ENCODE results near the gene TCEANC2.

GRCh38 chr1:54136963-54137533 lies 83.6 kb downstream of the TCEANC2 start:
- no peak for TF ChIP-seq CTCF (IDR thresholded peaks at IDR 0.05; ENCODE audit: poor library complexity, severe bottlenecking)
- TF ChIP-seq EZH2 (IDR thresholded peaks at IDR 0.05; ENCODE audit: borderline replicate concordance, insufficient read depth, low read length, poor library complexity, severe bottlenecking): no peak
- no peak for TF ChIP-seq REST (IDR thresholded peaks at IDR 0.05; ENCODE audit: borderline replicate concordance)
- no peak for TF ChIP-seq EP300 (conservative IDR thresholded peaks at IDR 0.05; ENCODE audit: poor library complexity, severe bottlenecking)
- TF ChIP-seq POLR2AphosphoS5 (IDR thresholded peaks at IDR 0.05): no peak
- no peak for TF ChIP-seq TAF1 (IDR thresholded peaks at IDR 0.05; ENCODE audit: low read depth)
- TF ChIP-seq SMC3 (conservative IDR thresholded peaks at IDR 0.05; ENCODE audit: poor library complexity): no peak
